GM12878 (cell line): ENCODE measurements around the gene MRPS12. TPM values are rescaled to one million over a fixed set of nuclear protein-coding genes. Genes with fewer than 3 reads are reported as not detected.
A peak's percentile ranks its signal among the peaks of the same experiment; 100 is the strongest.

Experiments used
- BHLHE40 ChIP-seq, 2 experiments: fragments of 450-650 bp in 1 of 2; IDR thresholded peaks; 2 replicates each; pipeline ENCODE4 v1.6.1; 2011 to 2017; ENCODE audit warnings: low read depth in 2 of 2, borderline replicate concordance in 1 of 2, improper control_type of control experiment in 1 of 2, low read length in 1 of 2, mild to moderate bottlenecking in 1 of 2
- CBFB ChIP-seq: IDR thresholded peaks from 2 replicates; pipeline ENCODE4 v1.6.1; 2016; ENCODE audit warnings: antibody characterized with exemption, low read depth
- CHD2 ChIP-seq: IDR thresholded peaks from 2 replicates; pipeline ENCODE4 v1.6.1; 2011; ENCODE audit warnings: low read depth, low read length, improper control_type of control experiment, borderline replicate concordance
- CHD4 ChIP-seq: fragments of 200-600 bp; sonication (generic); IDR thresholded peaks from 2 replicates; pipeline ENCODE4 v1.6.1; 2016; ENCODE audit warnings: mild to moderate bottlenecking
- ETV6 ChIP-seq, 2 experiments: fragments of 450-650 bp in 1 of 2; IDR thresholded peaks in 1 of 2; conservative IDR thresholded peaks in 1 of 2; 2 replicates each; pipeline ENCODE4 v1.6.1; 2014; ENCODE audit warnings: antibody characterized with exemption in 1 of 2, borderline replicate concordance in 1 of 2, low read depth in 1 of 2, mild to moderate bottlenecking in 1 of 2, moderate library complexity in 1 of 2
- FOS ChIP-seq: IDR thresholded peaks from 3 replicates; pipeline ENCODE4 v1.6.1; 2011; ENCODE audit warnings: borderline replicate concordance; ENCODE audit not compliant: insufficient read length; ENCODE audit errors: extremely low read depth
- GABPA ChIP-seq: IDR thresholded peaks from 2 replicates; pipeline ENCODE4 v1.6.1; 2014; ENCODE audit warnings: antibody characterized with exemption, low read depth, mild to moderate bottlenecking, inconsistent platforms
- NFXL1 ChIP-seq: fragments of 450-650 bp; IDR thresholded peaks from 2 replicates; pipeline ENCODE4 v1.6.1; 2017; ENCODE audit warnings: antibody characterized with exemption, mild to moderate bottlenecking, borderline replicate concordance
- NFYB ChIP-seq: IDR thresholded peaks from 2 replicates; pipeline ENCODE4 v1.6.1; 2011; ENCODE audit warnings: low read depth, mild to moderate bottlenecking, low read length, improper control_type of control experiment, moderate library complexity; ENCODE audit not compliant: insufficient read depth
- PML ChIP-seq: IDR thresholded peaks from 2 replicates; pipeline ENCODE4 v1.6.1; 2012; ENCODE audit warnings: low read length, inconsistent platforms
- RAD21 ChIP-seq: IDR thresholded peaks from 2 replicates; pipeline ENCODE4 v1.6.1; 2011; ENCODE audit warnings: mild to moderate bottlenecking, low read depth, low read length, moderate library complexity; ENCODE audit not compliant: insufficient read depth
- RCOR1 ChIP-seq: conservative IDR thresholded peaks from 2 replicates; pipeline ENCODE4 v1.6.1; 2012; ENCODE audit warnings: low read depth, low read length, improper control_type of control experiment
- SP1 ChIP-seq: IDR thresholded peaks from one replicate; pipeline ENCODE4 v1.6.1; 2011; ENCODE audit warnings: low read depth, low read length
- SRF ChIP-seq, 2 experiments: IDR thresholded peaks; 2 replicates each; pipeline ENCODE4 v1.6.1; 2011; ENCODE audit warnings: low read depth in 2 of 2, low read length in 2 of 2, mild to moderate bottlenecking in 1 of 2, moderate library complexity in 1 of 2
- polyA plus RNA-seq, 11 experiments: library from polyadenylated mRNA; depleted of rRNA in 4 of 11; unstranded in 6 of 11; stranded (reverse) in 5 of 11; fragments of >200 nt; fragmentation: Nextera tagmentation in 4 of 11; fragmentation: Illumina TruSeq in 1 of 11; extraction: Ambion mirVana in 4 of 11; extraction: Trizol in 1 of 11; gene quantifications; 1 replicate in 1 of 11; 2 replicates in 10 of 11; pipeline versions ENCODE4 v1.2.1 to v1.2.3, GENCODE V29; 2011 to 2016; ENCODE audit warnings: inconsistent platforms in 2 of 11, missing spikeins in 2 of 11, low read depth in 1 of 11
- total RNA-seq, 4 experiments: library from RNA; depleted of rRNA in 3 of 4; stranded (reverse); fragments of >200 nt in 3 of 4; fragmentation: Illumina TruSeq in 1 of 4; extraction: Trizol in 1 of 4; gene quantifications; 2 replicates each; pipeline versions ENCODE4 v1.2.1 to v1.2.3, GENCODE V29; 2013 to 2021
- TF ChIP-seq, protein P1 (sequence below): fragments of 450-650 bp; IDR thresholded peaks from 2 replicates; pipeline ENCODE4 v1.6.1; 2017; ENCODE audit warnings: mild to moderate bottlenecking, moderate library complexity
- TF ChIP-seq, protein P2 (sequence below): IDR thresholded peaks from 2 replicates; pipeline ENCODE4 v1.6.1; 2011; ENCODE audit warnings: low read depth, low read length, improper control_type of control experiment, borderline replicate concordance
- TF ChIP-seq, protein P3 (sequence below): IDR thresholded peaks from 2 replicates; pipeline ENCODE4 v1.6.1; 2011; ENCODE audit warnings: mild to moderate bottlenecking, low read depth, low read length, moderate library complexity; ENCODE audit not compliant: insufficient replicate concordance
- TF ChIP-seq, protein P4 (sequence below): fragments of 150-350 bp; IDR thresholded peaks from 2 replicates; pipeline ENCODE4 v1.6.1; 2016; ENCODE audit warnings: low read depth, low read length

The MRPS12 gene
- total and polyA plus RNA-seq, 10 of the 15 experiments (the other 5 are each of a cell fraction or from before 2014, with no cell fraction given): 7.3 to 205 (median 77.3) TPM

DNA sequence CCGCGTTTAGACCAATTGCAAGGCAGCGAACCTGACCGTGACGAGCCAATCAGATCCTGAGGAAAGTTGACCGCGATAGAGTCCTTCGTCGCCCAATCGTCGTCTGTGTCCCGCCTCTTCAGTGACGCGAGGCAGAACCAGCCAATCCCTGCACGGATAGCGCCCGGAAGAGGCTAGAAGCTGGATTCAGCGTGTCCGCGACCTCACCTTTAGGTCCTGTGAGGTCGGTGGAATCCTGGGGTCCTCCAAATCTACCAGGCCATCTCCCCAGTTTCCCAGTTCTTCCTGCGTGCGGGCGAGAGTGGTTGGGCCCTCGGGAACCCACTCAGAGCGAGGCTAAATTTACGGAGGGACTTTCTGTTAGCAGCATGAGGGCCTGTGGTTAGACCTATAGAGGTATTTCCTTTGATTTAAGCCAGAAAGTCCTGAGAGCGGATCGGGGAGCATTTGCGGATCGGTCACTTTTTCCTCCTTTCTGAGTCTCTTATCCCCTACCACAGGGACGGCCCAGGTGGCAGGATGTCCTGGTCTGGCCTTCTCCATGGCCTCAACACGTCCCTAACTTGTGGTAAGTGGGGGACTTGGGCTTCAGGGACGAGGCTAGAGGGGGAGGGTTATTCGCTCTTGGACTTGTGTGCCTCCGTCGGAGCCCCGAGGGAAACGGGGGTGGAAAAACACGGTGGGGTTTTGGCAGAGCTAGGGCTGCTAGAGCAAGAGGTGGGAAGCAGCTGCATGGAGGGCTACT is at the start of gene MRPS12 (continued):
- TF ChIP-seq, protein P1, sequence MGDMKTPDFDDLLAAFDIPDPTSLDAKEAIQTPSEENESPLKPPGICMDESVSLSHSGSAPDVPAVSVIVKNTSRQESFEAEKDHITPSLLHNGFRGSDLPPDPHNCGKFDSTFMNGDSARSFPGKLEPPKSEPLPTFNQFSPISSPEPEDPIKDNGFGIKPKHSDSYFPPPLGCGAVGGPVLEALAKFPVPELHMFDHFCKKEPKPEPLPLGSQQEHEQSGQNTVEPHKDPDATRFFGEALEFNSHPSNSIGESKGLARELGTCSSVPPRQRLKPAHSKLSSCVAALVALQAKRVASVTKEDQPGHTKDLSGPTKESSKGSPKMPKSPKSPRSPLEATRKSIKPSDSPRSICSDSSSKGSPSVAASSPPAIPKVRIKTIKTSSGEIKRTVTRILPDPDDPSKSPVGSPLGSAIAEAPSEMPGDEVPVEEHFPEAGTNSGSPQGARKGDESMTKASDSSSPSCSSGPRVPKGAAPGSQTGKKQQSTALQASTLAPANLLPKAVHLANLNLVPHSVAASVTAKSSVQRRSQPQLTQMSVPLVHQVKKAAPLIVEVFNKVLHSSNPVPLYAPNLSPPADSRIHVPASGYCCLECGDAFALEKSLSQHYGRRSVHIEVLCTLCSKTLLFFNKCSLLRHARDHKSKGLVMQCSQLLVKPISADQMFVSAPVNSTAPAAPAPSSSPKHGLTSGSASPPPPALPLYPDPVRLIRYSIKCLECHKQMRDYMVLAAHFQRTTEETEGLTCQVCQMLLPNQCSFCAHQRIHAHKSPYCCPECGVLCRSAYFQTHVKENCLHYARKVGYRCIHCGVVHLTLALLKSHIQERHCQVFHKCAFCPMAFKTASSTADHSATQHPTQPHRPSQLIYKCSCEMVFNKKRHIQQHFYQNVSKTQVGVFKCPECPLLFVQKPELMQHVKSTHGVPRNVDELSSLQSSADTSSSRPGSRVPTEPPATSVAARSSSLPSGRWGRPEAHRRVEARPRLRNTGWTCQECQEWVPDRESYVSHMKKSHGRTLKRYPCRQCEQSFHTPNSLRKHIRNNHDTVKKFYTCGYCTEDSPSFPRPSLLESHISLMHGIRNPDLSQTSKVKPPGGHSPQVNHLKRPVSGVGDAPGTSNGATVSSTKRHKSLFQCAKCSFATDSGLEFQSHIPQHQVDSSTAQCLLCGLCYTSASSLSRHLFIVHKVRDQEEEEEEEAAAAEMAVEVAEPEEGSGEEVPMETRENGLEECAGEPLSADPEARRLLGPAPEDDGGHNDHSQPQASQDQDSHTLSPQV: no peak
- TF ChIP-seq, protein P2, sequence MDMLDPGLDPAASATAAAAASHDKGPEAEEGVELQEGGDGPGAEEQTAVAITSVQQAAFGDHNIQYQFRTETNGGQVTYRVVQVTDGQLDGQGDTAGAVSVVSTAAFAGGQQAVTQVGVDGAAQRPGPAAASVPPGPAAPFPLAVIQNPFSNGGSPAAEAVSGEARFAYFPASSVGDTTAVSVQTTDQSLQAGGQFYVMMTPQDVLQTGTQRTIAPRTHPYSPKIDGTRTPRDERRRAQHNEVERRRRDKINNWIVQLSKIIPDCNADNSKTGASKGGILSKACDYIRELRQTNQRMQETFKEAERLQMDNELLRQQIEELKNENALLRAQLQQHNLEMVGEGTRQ: peak; percentile 22; the same call in 1 of the 2 replicates
- peak; percentile 88 for TF ChIP-seq CHD2
- TF ChIP-seq FOS: peak; percentile 57
- TF ChIP-seq RAD21: no peak
- peak; percentile 70; the same call in 1 of the 2 replicates for TF ChIP-seq CBFB
- TF ChIP-seq, protein P3, sequence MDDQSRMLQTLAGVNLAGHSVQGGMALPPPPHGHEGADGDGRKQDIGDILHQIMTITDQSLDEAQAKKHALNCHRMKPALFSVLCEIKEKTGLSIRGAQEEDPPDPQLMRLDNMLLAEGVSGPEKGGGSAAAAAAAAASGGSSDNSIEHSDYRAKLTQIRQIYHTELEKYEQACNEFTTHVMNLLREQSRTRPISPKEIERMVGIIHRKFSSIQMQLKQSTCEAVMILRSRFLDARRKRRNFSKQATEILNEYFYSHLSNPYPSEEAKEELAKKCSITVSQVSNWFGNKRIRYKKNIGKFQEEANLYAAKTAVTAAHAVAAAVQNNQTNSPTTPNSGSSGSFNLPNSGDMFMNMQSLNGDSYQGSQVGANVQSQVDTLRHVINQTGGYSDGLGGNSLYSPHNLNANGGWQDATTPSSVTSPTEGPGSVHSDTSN: peak; percentile 83
- peak; percentile 95 for TF ChIP-seq SP1
- TF ChIP-seq ETV6 (conservative IDR thresholded peaks at IDR 0.05 in 1 of 2, IDR thresholded peaks at IDR 0.05 in 1 of 2; ENCODE audit: borderline replicate concordance in 1 of 2, low read depth in 1 of 2): no peak
- no peak for TF ChIP-seq NFXL1
- no peak for TF ChIP-seq RCOR1
- peak; percentile 96 for TF ChIP-seq NFYB
- no peak for TF ChIP-seq BHLHE40 (IDR thresholded peaks at IDR 0.05; ENCODE audit: borderline replicate concordance in 1 of 2, low read depth in 2 of 2, low read length in 1 of 2)
- TF ChIP-seq PML: peak; percentile 74; the same call in 1 of the 2 replicates
- TF ChIP-seq, protein P4, sequence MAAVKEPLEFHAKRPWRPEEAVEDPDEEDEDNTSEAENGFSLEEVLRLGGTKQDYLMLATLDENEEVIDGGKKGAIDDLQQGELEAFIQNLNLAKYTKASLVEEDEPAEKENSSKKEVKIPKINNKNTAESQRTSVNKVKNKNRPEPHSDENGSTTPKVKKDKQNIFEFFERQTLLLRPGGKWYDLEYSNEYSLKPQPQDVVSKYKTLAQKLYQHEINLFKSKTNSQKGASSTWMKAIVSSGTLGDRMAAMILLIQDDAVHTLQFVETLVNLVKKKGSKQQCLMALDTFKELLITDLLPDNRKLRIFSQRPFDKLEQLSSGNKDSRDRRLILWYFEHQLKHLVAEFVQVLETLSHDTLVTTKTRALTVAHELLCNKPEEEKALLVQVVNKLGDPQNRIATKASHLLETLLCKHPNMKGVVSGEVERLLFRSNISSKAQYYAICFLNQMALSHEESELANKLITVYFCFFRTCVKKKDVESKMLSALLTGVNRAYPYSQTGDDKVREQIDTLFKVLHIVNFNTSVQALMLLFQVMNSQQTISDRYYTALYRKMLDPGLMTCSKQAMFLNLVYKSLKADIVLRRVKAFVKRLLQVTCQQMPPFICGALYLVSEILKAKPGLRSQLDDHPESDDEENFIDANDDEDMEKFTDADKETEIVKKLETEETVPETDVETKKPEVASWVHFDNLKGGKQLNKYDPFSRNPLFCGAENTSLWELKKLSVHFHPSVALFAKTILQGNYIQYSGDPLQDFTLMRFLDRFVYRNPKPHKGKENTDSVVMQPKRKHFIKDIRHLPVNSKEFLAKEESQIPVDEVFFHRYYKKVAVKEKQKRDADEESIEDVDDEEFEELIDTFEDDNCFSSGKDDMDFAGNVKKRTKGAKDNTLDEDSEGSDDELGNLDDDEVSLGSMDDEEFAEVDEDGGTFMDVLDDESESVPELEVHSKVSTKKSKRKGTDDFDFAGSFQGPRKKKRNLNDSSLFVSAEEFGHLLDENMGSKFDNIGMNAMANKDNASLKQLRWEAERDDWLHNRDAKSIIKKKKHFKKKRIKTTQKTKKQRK: peak; percentile 75
- no peak for TF ChIP-seq SRF (IDR thresholded peaks at IDR 0.05; ENCODE audit: low read depth in 2 of 2, low read length in 2 of 2)
- TF ChIP-seq CHD4: no peak
- peak; percentile 79 for TF ChIP-seq GABPA
